GM23248 (cell line): ENCODE measurements around the gene PDPK1. TPM values are rescaled to one million over a fixed set of nuclear protein-coding genes. Genes with fewer than 3 reads are reported as not detected.
A peak's percentile ranks its signal among the peaks of the same experiment; 100 is the strongest.

Experiments
- DNase-seq: peaks from one replicate; pipeline ENCODE4 v3.0.0-alpha.2; 2015
- H2AFZ ChIP-seq: fragments of 200-600 bp; sonication (generic); 2 replicates; pipeline ENCODE4 v1.6.1; 2016; ENCODE audit warnings: antibody characterized with exemption
- H3F3A ChIP-seq: fragments of 200-600 bp; sonication (generic); 2 replicates; pipeline ENCODE4 v1.6.1; 2016; ENCODE audit warnings: mild to moderate bottlenecking, antibody characterized with exemption, mixed run types; ENCODE audit not compliant: insufficient read depth
- H3K27ac ChIP-seq: fragments of 200-600 bp; sonication (generic); 2 replicates; pipeline ENCODE4 v1.5.1; 2016; ENCODE audit warnings: mild to moderate bottlenecking
- H3K27me3 ChIP-seq: fragments of 200-600 bp; sonication (generic); replicated peaks from 2 replicates; pipeline ENCODE4 v1.6.1; 2016; ENCODE audit warnings: mild to moderate bottlenecking; ENCODE audit not compliant: insufficient read depth
- H3K36me3 ChIP-seq: fragments of 200-600 bp; sonication (generic); 2 replicates; pipeline ENCODE4 v1.6.1; 2016; ENCODE audit warnings: low read depth, mild to moderate bottlenecking
- H3K4me1 ChIP-seq: fragments of 200-600 bp; sonication (generic); 2 replicates; pipeline ENCODE4 v1.6.1; 2016; ENCODE audit warnings: mild to moderate bottlenecking; ENCODE audit not compliant: insufficient read depth
- H3K4me2 ChIP-seq: fragments of 200-600 bp; sonication (generic); one replicate; pipeline ENCODE4 v1.6.1; 2016; ENCODE audit warnings: mild to moderate bottlenecking; ENCODE audit not compliant: unreplicated experiment
- H3K4me3 ChIP-seq: fragments of 200-600 bp; sonication (generic); 2 replicates; pipeline ENCODE4 v1.5.1; 2016; ENCODE audit warnings: mild to moderate bottlenecking
- H3K79me2 ChIP-seq: fragments of 200-600 bp; sonication (generic); 2 replicates; pipeline ENCODE4 v1.6.1; 2016; ENCODE audit warnings: mild to moderate bottlenecking; ENCODE audit not compliant: insufficient read depth
- H3K9ac ChIP-seq: fragments of 200-600 bp; sonication (generic); 2 replicates; pipeline ENCODE4 v1.6.1; 2016; ENCODE audit warnings: mild to moderate bottlenecking
- H3K9me2 ChIP-seq: fragments of 200-600 bp; sonication (generic); 2 replicates; pipeline ENCODE4 v1.6.1; 2016; ENCODE audit warnings: mixed run types, mild to moderate bottlenecking, moderate library complexity; ENCODE audit not compliant: insufficient read depth
- H3K9me3 ChIP-seq: fragments of 200-600 bp; sonication (generic); one replicate; pipeline ENCODE4 v1.6.1; 2017; ENCODE audit warnings: low read depth
- H4K20me1 ChIP-seq: fragments of 200-600 bp; sonication (generic); 2 replicates; pipeline ENCODE4 v1.6.0; 2016; ENCODE audit not compliant: insufficient read depth
- EZH2 ChIP-seq: fragments of 200-600 bp; sonication (generic); IDR thresholded peaks from 2 replicates; pipeline ENCODE4 v1.6.1; 2018; ENCODE audit warnings: antibody characterized with exemption, mild to moderate bottlenecking; ENCODE audit not compliant: insufficient read depth, poor library complexity, severe bottlenecking
- EZH2phosphoT487 ChIP-seq: fragments of 200-600 bp; sonication (generic); IDR thresholded peaks from 2 replicates; pipeline ENCODE4 v1.6.1; 2018; ENCODE audit warnings: antibody characterized with exemption, moderate library complexity, mild to moderate bottlenecking, low read depth; ENCODE audit not compliant: insufficient read depth
- WGBS, 2 experiments: methylation state at CpG; one replicate each; pipeline ENCODE4 v1.1.6; 2015 to 2017; ENCODE audit warnings: low lambda C conversion rate in 2 of 2, low coverage in 1 of 2; ENCODE audit errors: missing lambda C conversion rate in 2 of 2; 5-methylcytosine and 5-hydroxymethylcytosine counted together
- in situ Hi-C: fragments of 300-500 bp; cut with MboI; formaldehyde crosslinking; loops from 2 replicates; pipeline ENCODE4 v1.15.0; 2020
- polyA plus RNA-seq: library from polyadenylated mRNA; unstranded; fragments of >200 nt; fragmentation: Nextera tagmentation; extraction: Ambion mirVana; gene quantifications from 2 replicates; pipeline ENCODE4 v1.2.1, GENCODE V29; 2016
- total RNA-seq: library from RNA; depleted of rRNA; stranded (reverse); fragments of >200 nt; shearing (Covaris generic); gene quantifications from 2 replicates; pipeline ENCODE4 v1.2.3, GENCODE V29; 2014

PDPK1 gene
- total and polyA plus RNA-seq, 2 experiments from 2014 or later, result 21.6 to 28.1 TPM

GRCh38 chr16:2520097-2520783 is 17.6 kb upstream of the PDPK1 start, which contains the start of gene AMDHD2:
AMDHD2 (plus strand) TSS chr16:2520371; CDS start chr16:2520459, 88 bp downstream.
- H3K36me3 ChIP-seq, result peaks cover 11% of the 10 kb centered on the region; the same call in 1 of the 2 replicates
- peaks cover 35% of the 10 kb centered on the region for H3K4me1 ChIP-seq
- peak within 1 kb of the TSS; percentile 79 for H3K4me2 ChIP-seq
- 0 to 2% methylated on average over 24 to 57 of the region's 83 CpGs for WGBS, 2 experiments
- H3K27ac ChIP-seq, result peak within 1 kb of the TSS; percentile 67
- DNase-seq, result peak; percentile 99
- peak within 1 kb of the TSS; percentile 32; the same call in 1 of the 2 replicates for H2AFZ ChIP-seq
- H3K9ac ChIP-seq, result peak within 1 kb of the TSS; percentile 87
- H4K20me1 ChIP-seq, result peaks cover 6% of the 10 kb centered on the region; the same call in 1 of the 2 replicates
- H3K4me3 ChIP-seq, result peak within 1 kb of the TSS; percentile 76
- H3K9me2 ChIP-seq, result no peaks in the 10 kb centered on the region
- H3K27me3 ChIP-seq, result no peaks in the 10 kb centered on the region
- in situ Hi-C loops, result no loop called here
- peaks cover 90% of the 10 kb centered on the region for H3K79me2 ChIP-seq
- peaks cover 6% of the 10 kb centered on the region for H3F3A ChIP-seq
- H3K9me3 ChIP-seq, result no peaks in the 10 kb centered on the region
- TF ChIP-seq EZH2 (no peak), EZH2phosphoT487 (no peak)

GRCh38 chr16:2520784-2521531 is 16.9 kb upstream of the PDPK1 start:
- H4K20me1 ChIP-seq, result peaks cover 6% of the 10 kb centered on the region; the same call in 1 of the 2 replicates
- peaks cover 83% of the 10 kb centered on the region for H3K79me2 ChIP-seq
- peak overlapping the region; percentile 32; the same call in 1 of the 2 replicates for H2AFZ ChIP-seq
- in situ Hi-C loops, result no loop called here
- peak overlapping the region; percentile 49 for H3K27ac ChIP-seq
- TF ChIP-seq EZH2 (no peak), EZH2phosphoT487 (no peak)
- H3K4me3 ChIP-seq, result peak overlapping the region; percentile 76
- DNase-seq, result peak; percentile 67
- peaks cover 12% of the 10 kb centered on the region; the same call in 1 of the 2 replicates for H3K36me3 ChIP-seq
- H3K4me2 ChIP-seq, result peak overlapping the region; percentile 79
- peak overlapping the region; percentile 87 for H3K9ac ChIP-seq
- WGBS, 2 experiments, result 11 to 18% methylated on average over 24 to 41 of the region's 41 CpGs
- H3K9me2 ChIP-seq, result no peaks in the 10 kb centered on the region
- no peaks in the 10 kb centered on the region for H3K27me3 ChIP-seq
- H3K9me3 ChIP-seq, result no peaks in the 10 kb centered on the region
- H3F3A ChIP-seq, result no peaks in the 10 kb centered on the region; the same call in 1 of the 2 replicates
- peaks cover 28% of the 10 kb centered on the region for H3K4me1 ChIP-seq

- Histone ChIP-seq H3K4me3 (no peak overlapping the region), H3K9ac (no peak overlapping the region), H3K9me2 (no peaks in the 10 kb centered on the region), H2AFZ (no peak overlapping the region), H3K27ac (no peak overlapping the region), H3K4me1 (peaks cover 18% of the 10 kb centered on the region), H3K4me2 (no peak overlapping the region), H3K9me3 (no peaks in the 10 kb centered on the region), H3K79me2 (peaks cover 54% of the 10 kb centered on the region), H3K36me3 (peaks cover 15% of the 10 kb centered on the region; the same call in 1 of the 2 replicates), H4K20me1 (no peaks in the 10 kb centered on the region), H3F3A (no peaks in the 10 kb centered on the region; the same call in 1 of the 2 replicates), H3K27me3 (no peaks in the 10 kb centered on the region)
- in situ Hi-C loops, result no loop called here
- WGBS, 2 experiments, result 87 to 89% methylated on average over 6 of the region's 6 CpGs
- TF ChIP-seq EZH2 (no peak), EZH2phosphoT487 (no peak)
- no peak for DNase-seq
These were observed 14.0 kb upstream of the PDPK1 start for GRCh38 chr16:2523801-2524231.

GRCh38 chr16:2524339-2524938 is 13.4 kb upstream of the PDPK1 start:
- no peak overlapping the region for H3K9ac ChIP-seq
- H3K9me2 ChIP-seq, result no peaks in the 10 kb centered on the region
- H3K4me3 ChIP-seq, result no peak overlapping the region
- no peak overlapping the region for H3K4me2 ChIP-seq
- TF ChIP-seq EZH2phosphoT487 (no peak), EZH2 (no peak)
- peaks cover 15% of the 10 kb centered on the region; the same call in 1 of the 2 replicates for H3K36me3 ChIP-seq
- H3F3A ChIP-seq, result no peaks in the 10 kb centered on the region; the same call in 1 of the 2 replicates
- 94 to 96% methylated on average over 9 of the region's 9 CpGs for WGBS, 2 experiments
- H2AFZ ChIP-seq, result no peak overlapping the region
- peaks cover 13% of the 10 kb centered on the region for H3K4me1 ChIP-seq
- no peak for DNase-seq
- H3K79me2 ChIP-seq, result peaks cover 48% of the 10 kb centered on the region
- no peaks in the 10 kb centered on the region for H4K20me1 ChIP-seq
- no peak overlapping the region for H3K27ac ChIP-seq
- in situ Hi-C loops, result no loop called here
- no peaks in the 10 kb centered on the region for H3K27me3 ChIP-seq
- H3K9me3 ChIP-seq, result no peaks in the 10 kb centered on the region
